Keratinocyte (primary cell): ENCODE measurements around the gene UCMA. TPM values are rescaled to one million over a fixed set of nuclear protein-coding genes. Genes with fewer than 3 reads are reported as not detected.

Experiments used
- DNase-seq: peaks from one replicate; pipeline ENCODE4 v3.0.0-alpha.2; 2011; ENCODE audit warnings: low read depth, missing footprints, low spot score
- FAIRE-seq: peaks from 2 replicates; lab custom pipeline; 2011; peaks lifted over from hg19 to GRCh38; lab: Jason Lieb, UNC
- H2AFZ ChIP-seq: 2 replicates; pipeline ENCODE4 v1.6.0; 2012; ENCODE audit warnings: low read length, control low read depth, inconsistent platforms; ENCODE audit not compliant: control insufficient read depth
- H3K27ac ChIP-seq: 2 replicates; pipeline ENCODE4 v1.5.1; 2011; ENCODE audit warnings: low read length; ENCODE audit not compliant: control insufficient read depth, insufficient read depth
- H3K27me3 ChIP-seq: 3 replicates; pipeline ENCODE4 v1.6.0; 2011; ENCODE audit warnings: low read length; ENCODE audit not compliant: control insufficient read depth, insufficient read depth; ENCODE audit errors: extremely low read depth
- H3K36me3 ChIP-seq, 2 experiments: 2 replicates in 1 of 2; 3 replicates in 1 of 2; pipeline ENCODE4 v1.5.1; 2011; ENCODE audit warnings: low read length in 2 of 2, mild to moderate bottlenecking in 1 of 2; ENCODE audit not compliant: control insufficient read depth in 2 of 2, insufficient read depth in 2 of 2; ENCODE audit errors: extremely low read depth in 1 of 2
- H3K4me1 ChIP-seq: 3 replicates; pipeline ENCODE4 v1.5.1; 2011; ENCODE audit warnings: low read length; ENCODE audit not compliant: control insufficient read depth, insufficient read depth; ENCODE audit errors: extremely low read depth
- H3K4me2 ChIP-seq: 3 replicates; pipeline ENCODE4 v1.6.0; 2011; ENCODE audit warnings: low read depth, low read length; ENCODE audit not compliant: control insufficient read depth, insufficient read depth; ENCODE audit errors: extremely low read depth
- H3K4me3 ChIP-seq, 3 experiments: fragments of 200-600 bp in 1 of 3; sonication (generic) in 1 of 3; 2 replicates in 2 of 3; 3 replicates in 1 of 3; pipeline ENCODE4 v1.5.1; 2011 to 2016; ENCODE audit warnings: low read length in 3 of 3, mild to moderate bottlenecking in 3 of 3, control low read depth in 2 of 3, inconsistent platforms in 1 of 3, low read depth in 1 of 3, mixed read lengths in 1 of 3, mixed run types in 1 of 3, moderate library complexity in 1 of 3; ENCODE audit not compliant: control insufficient read depth in 2 of 3, insufficient read depth in 2 of 3; ENCODE audit errors: extremely low read depth in 1 of 3
- H3K79me2 ChIP-seq: 2 replicates; pipeline ENCODE4 v1.6.0; 2012; ENCODE audit warnings: low read length; ENCODE audit not compliant: control insufficient read depth, insufficient read depth
- H3K9ac ChIP-seq: 3 replicates; pipeline ENCODE4 v1.6.0; 2011; ENCODE audit warnings: low read length; ENCODE audit not compliant: control insufficient read depth, insufficient read depth; ENCODE audit errors: extremely low read depth
- H3K9me1 ChIP-seq: 3 replicates; pipeline ENCODE4 v1.6.0; 2011; ENCODE audit warnings: low read length; ENCODE audit not compliant: control insufficient read depth, insufficient read depth; ENCODE audit errors: extremely low read depth
- H3K9me3 ChIP-seq: 2 replicates; pipeline ENCODE4 v1.5.1; 2012; ENCODE audit warnings: low read depth, low read length; ENCODE audit not compliant: control insufficient read depth
- H4K20me1 ChIP-seq: 3 replicates; pipeline ENCODE4 v1.6.0; 2011; ENCODE audit warnings: low read length; ENCODE audit not compliant: control insufficient read depth, insufficient read depth; ENCODE audit errors: extremely low read depth
- EZH2 ChIP-seq: IDR thresholded peaks from one replicate; pipeline ENCODE4 v1.6.1; 2012; ENCODE audit warnings: inconsistent platforms, mild to moderate bottlenecking, low read length, moderate library complexity
- dilution Hi-C: fragments of 300-500 bp; cut with MboI; formaldehyde crosslinking; loops from one replicate; pipeline ENCODE4 v1.7.0; 2020; ENCODE audit warnings: low sequenced_read_pairs; ENCODE audit not compliant: extremely low pct_ligation_motif_present
- polyA plus RNA-seq, 5 experiments: library from polyadenylated mRNA; depleted of rRNA in 3 of 5; stranded (reverse) in 3 of 5; stranded (forward) in 1 of 5; unstranded in 1 of 5; fragments of >200 nt; gene quantifications; 1 replicate in 1 of 5; 2 replicates in 3 of 5; 3 replicates in 1 of 5; pipeline versions ENCODE4 v1.2.1 to v1.2.3, GENCODE V29; 2011 to 2012; ENCODE audit warnings: missing spikeins in 2 of 5, low read depth in 1 of 5, low replicate concordance in 1 of 5
- TF ChIP-seq, protein P1 (sequence below), 3 experiments: IDR thresholded peaks in 1 of 3; conservative IDR thresholded peaks in 1 of 3; optimal IDR thresholded peaks in 1 of 3; 2 replicates in 2 of 3; 3 replicates in 1 of 3; pipeline versions ENCODE3 to v1.5.1; 2011; ENCODE audit warnings: low read length in 3 of 3, mild to moderate bottlenecking in 3 of 3, moderate library complexity in 2 of 3, control low read depth in 1 of 3, inconsistent platforms in 1 of 3; ENCODE audit not compliant: insufficient read depth in 2 of 3; ENCODE audit errors: extremely low read depth in 1 of 3

The UCMA gene
- polyA plus RNA-seq, 1 donor (not counting 4 experiments of a cell fraction or from before 2014, with no cell fraction given) = not detected

DNA sequence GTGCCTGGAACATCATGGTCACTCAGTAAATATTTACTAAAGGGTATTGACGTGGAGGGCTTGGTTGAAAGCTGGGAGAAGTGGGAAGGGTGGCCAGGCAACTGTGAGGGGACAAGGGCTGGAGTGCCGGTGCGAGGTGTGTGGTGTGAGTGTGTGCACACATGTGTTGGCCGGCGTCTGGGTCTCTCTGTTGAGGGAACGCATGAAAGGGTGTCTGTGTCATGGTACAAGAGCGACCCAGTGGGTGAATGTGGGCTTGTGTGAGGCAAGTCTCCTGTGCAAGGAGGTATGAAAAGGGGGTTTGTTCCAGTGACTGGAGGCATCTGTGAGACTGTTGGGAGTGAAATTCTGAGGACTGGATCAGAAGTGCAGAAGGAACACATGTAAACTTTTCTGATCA is 29.4 kb upstream of the UCMA start:
- Histone ChIP-seq H3K79me2 (no peaks in the 10 kb centered on the region), H3K27ac (no peak overlapping the region), H3K36me3 (no peaks in the 10 kb centered on the region), H3K9me3 (no peaks in the 10 kb centered on the region), H3K27me3 (no peaks in the 10 kb centered on the region), H3K4me2 (no peak overlapping the region), H3K9me1 (no peaks in the 10 kb centered on the region), H3K4me1 (no peaks in the 10 kb centered on the region), H4K20me1 (no peaks in the 10 kb centered on the region), H3K4me3 (no peak overlapping the region), H3K9ac (no peak overlapping the region), H2AFZ (no peak overlapping the region)
- no peak for DNase-seq
- no peak for FAIRE-seq
- dilution Hi-C loops = no loop called here
- TF ChIP-seq, protein P1, sequence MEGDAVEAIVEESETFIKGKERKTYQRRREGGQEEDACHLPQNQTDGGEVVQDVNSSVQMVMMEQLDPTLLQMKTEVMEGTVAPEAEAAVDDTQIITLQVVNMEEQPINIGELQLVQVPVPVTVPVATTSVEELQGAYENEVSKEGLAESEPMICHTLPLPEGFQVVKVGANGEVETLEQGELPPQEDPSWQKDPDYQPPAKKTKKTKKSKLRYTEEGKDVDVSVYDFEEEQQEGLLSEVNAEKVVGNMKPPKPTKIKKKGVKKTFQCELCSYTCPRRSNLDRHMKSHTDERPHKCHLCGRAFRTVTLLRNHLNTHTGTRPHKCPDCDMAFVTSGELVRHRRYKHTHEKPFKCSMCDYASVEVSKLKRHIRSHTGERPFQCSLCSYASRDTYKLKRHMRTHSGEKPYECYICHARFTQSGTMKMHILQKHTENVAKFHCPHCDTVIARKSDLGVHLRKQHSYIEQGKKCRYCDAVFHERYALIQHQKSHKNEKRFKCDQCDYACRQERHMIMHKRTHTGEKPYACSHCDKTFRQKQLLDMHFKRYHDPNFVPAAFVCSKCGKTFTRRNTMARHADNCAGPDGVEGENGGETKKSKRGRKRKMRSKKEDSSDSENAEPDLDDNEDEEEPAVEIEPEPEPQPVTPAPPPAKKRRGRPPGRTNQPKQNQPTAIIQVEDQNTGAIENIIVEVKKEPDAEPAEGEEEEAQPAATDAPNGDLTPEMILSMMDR (optimal IDR thresholded peaks at IDR 0.05 in 1 of 3, IDR thresholded peaks at IDR 0.05 in 1 of 3, conservative IDR thresholded peaks at IDR 0.05 in 1 of 3; ENCODE audit: extremely low read depth in 1 of 3, insufficient read depth in 2 of 3, low read length in 3 of 3) = no peak
- TF ChIP-seq EZH2 = no peak

DNA sequence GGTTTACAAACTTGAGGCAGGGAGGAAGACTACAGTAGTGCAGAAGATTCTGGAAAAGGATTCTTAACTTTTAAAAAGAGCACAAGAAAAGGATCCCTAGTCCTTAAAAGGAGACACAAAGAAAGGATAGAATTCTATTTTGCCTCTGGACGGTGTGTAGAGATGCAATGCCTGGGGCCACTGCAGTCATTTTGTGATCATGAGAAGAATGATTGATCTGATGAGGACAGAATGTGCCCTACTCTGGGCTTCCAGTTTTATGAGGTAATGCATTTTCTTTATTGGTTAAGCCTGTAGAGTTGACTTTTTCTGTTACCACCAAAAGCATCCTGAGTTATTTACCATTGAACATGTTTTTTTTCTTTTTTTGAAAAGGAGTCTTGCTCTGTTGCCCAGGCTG is 28.3 kb upstream of the UCMA start:
- H3K4me3 ChIP-seq = no peak overlapping the region
- H3K36me3 ChIP-seq = no peaks in the 10 kb centered on the region
- H4K20me1 ChIP-seq = no peaks in the 10 kb centered on the region
- no peaks in the 10 kb centered on the region for H3K79me2 ChIP-seq
- no peak overlapping the region for H3K9ac ChIP-seq
- FAIRE-seq (no peak), DNase-seq (no peak)
- dilution Hi-C loops = no loop called here
- H3K27me3 ChIP-seq = no peaks in the 10 kb centered on the region
- H3K27ac ChIP-seq = no peak overlapping the region
- no peak overlapping the region for H2AFZ ChIP-seq
- H3K9me1 ChIP-seq = no peaks in the 10 kb centered on the region
- no peaks in the 10 kb centered on the region for H3K4me1 ChIP-seq
- TF ChIP-seq, protein P1 (optimal IDR thresholded peaks at IDR 0.05 in 1 of 3, IDR thresholded peaks at IDR 0.05 in 1 of 3, conservative IDR thresholded peaks at IDR 0.05 in 1 of 3; ENCODE audit: extremely low read depth in 1 of 3, insufficient read depth in 2 of 3, low read length in 3 of 3) = no peak
- TF ChIP-seq EZH2 = no peak
- no peaks in the 10 kb centered on the region for H3K9me3 ChIP-seq
- no peak overlapping the region for H3K4me2 ChIP-seq
